Heart left ventricle (tissue), 13 donors: ENCODE results near the gene GRIN2D.

ENCODE experiments used
- POLR2A ChIP-seq, 2 donors: fragments of 450-650 bp; IDR thresholded peaks; one replicate each; pipeline ENCODE4 v1.6.1; 2017; ENCODE audit warnings: antibody characterized with exemption in 2 of 2, mild to moderate bottlenecking in 2 of 2, moderate library complexity in 2 of 2
- TF ChIP-seq, protein P1 (sequence below), 12 donors: fragments of 200-600 bp; sonication (generic) in 4 of 12; IDR thresholded peaks; one replicate each; pipeline versions ENCODE4 v1.5.0 to v1.8.0; 2018 to 2022; ENCODE audit warnings: antibody characterized with exemption in 12 of 12, mild to moderate bottlenecking in 5 of 12
- donor health status: ischemic (EF 13 %, LVEDD 7.1; RV severe dilation, severe dysfunction).
- donor health status: DM: no; HTN: yes; CAD: no.
- donor health status: DM: no; HTN: no; CAD: no.
- donor health status: ischemic (EF 25% LVEDD 6.9; RV normal size, moderate dysfunction).
- donor health status: ischemic (EF 25% LVEDD 5.7; RV mildly dilated, moderate dysfunction).
- donor health status: ischemic (EF 35%, LVEDD 5.7; RV mildly dilated, moderate dysfunction).
- donor health status: nonischemic (EF 11% LVEDD 7.7; RV severe dilation, severe dysfunction).
- donor health status: DM: yes; HTN: yes; CAD: no.
- donor health status: PGD.
- donor health status: ischemic (EF 29% LVEDD 5.4; RV normal size, mild dysfunction).
- donor health status: nonischemic (EF 23%, LVEDD 6.1; RV moderate dilation, normal function).

GRCh38 chr19:48391100-48392005, 2.1 kb upstream of the GRIN2D start, which contains the start of gene KDELR1:
- TF ChIP-seq, protein P1, sequence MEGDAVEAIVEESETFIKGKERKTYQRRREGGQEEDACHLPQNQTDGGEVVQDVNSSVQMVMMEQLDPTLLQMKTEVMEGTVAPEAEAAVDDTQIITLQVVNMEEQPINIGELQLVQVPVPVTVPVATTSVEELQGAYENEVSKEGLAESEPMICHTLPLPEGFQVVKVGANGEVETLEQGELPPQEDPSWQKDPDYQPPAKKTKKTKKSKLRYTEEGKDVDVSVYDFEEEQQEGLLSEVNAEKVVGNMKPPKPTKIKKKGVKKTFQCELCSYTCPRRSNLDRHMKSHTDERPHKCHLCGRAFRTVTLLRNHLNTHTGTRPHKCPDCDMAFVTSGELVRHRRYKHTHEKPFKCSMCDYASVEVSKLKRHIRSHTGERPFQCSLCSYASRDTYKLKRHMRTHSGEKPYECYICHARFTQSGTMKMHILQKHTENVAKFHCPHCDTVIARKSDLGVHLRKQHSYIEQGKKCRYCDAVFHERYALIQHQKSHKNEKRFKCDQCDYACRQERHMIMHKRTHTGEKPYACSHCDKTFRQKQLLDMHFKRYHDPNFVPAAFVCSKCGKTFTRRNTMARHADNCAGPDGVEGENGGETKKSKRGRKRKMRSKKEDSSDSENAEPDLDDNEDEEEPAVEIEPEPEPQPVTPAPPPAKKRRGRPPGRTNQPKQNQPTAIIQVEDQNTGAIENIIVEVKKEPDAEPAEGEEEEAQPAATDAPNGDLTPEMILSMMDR (IDR thresholded peaks at IDR 0.05), result peak; percentile 85 to 97 (median 91)
- peak in 1 of 2 donors; percentile 61 for TF ChIP-seq POLR2A (IDR thresholded peaks at IDR 0.05)
